ENCODE data around the gene DNMT3A.

- no peak for TF ChIP-seq POLR2A (IDR thresholded peaks at IDR 0.05)
- TF ChIP-seq, protein P1, sequence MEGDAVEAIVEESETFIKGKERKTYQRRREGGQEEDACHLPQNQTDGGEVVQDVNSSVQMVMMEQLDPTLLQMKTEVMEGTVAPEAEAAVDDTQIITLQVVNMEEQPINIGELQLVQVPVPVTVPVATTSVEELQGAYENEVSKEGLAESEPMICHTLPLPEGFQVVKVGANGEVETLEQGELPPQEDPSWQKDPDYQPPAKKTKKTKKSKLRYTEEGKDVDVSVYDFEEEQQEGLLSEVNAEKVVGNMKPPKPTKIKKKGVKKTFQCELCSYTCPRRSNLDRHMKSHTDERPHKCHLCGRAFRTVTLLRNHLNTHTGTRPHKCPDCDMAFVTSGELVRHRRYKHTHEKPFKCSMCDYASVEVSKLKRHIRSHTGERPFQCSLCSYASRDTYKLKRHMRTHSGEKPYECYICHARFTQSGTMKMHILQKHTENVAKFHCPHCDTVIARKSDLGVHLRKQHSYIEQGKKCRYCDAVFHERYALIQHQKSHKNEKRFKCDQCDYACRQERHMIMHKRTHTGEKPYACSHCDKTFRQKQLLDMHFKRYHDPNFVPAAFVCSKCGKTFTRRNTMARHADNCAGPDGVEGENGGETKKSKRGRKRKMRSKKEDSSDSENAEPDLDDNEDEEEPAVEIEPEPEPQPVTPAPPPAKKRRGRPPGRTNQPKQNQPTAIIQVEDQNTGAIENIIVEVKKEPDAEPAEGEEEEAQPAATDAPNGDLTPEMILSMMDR (IDR thresholded peaks at IDR 0.05), result no peak
These were observed 153.9 kb downstream of the DNMT3A start for GRCh38 chr2:25187729-25188350.
